GM18499 (cell line): Measurements from ENCODE around the gene FBRS.

ENCODE experiments used
- ATAC-seq: cut with Tn5 transposase; IDR thresholded peaks from one replicate; pipeline ENCODE4 v1.9.1; 2021; ENCODE audit warnings: moderate number of reproducible peaks; ENCODE audit not compliant: insufficient read depth, unreplicated experiment

The FBRS gene

DNA sequence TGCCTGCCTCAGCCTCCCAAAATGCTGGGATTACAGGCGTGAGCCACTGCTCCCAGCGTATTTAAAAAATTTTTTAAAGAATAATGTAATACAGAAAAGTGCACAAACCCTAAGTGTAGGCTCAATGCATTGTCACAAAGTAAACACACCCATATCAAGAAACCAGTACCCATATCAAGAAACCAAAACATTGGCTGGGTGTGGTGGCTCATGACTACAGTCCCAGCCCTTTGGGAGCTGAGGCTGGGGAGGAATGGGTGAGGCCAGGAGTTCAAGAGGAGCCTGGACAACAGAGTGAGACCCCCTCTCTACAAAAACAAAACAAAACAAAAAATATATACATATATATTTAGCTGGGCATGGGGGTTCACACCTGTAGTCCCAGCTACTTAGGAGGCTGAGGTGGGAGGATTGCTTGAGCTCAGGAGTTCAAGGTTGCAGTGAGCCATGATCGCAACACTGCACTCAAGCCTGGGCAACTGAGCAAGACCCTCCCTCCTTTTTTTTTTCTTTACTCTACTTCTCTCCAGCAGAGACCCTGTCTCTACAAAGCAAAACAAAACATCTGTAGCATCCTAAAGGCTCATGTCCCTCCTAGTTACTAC, 16.8 kb upstream of the FBRS start:
- ATAC-seq: no peak

DNA sequence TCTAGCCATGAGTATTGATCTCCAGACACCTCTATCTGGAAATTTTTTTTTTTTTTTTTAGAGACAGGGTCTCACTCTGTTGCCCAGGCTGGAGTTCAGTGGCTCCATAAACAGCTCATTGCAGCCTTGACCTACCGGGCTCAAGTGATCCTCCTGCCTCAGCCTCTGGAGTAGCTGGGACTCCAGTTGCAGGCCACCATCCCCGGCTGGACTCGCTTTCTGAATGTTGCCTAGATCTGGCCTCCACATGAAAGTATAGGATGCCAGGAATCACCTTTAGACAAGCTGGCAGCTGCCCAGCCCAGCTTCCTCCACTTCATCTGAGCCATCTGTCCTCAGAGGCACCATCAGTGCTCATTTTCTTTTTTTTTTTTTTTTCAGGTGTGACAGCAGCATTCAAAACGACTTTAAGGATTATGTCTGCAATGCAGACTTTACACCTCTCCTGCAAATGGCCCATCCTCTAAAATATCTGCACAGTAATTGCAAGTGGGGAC, 13.8 kb upstream of the FBRS start:
- no peak for ATAC-seq

DNA sequence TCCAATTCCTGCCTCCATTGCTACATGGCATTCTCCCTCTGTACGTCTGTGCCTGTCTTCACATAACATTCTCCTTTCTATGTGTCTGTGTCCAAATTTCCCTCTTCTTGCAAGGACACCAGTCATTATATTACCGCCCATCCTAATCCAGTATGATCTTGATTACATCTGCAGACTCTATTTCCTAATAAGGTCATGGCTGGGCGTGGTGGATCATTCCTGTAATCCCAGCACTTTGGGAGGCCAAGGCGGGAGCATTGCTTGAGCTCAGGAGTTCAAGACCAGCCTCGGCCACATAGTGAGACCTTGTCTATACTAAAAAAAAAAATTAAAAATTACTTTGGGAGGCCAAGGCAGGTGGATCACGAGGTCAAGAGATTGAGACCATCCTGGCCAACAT, 12.5 kb upstream of the FBRS start:
- ATAC-seq: no peak

DNA sequence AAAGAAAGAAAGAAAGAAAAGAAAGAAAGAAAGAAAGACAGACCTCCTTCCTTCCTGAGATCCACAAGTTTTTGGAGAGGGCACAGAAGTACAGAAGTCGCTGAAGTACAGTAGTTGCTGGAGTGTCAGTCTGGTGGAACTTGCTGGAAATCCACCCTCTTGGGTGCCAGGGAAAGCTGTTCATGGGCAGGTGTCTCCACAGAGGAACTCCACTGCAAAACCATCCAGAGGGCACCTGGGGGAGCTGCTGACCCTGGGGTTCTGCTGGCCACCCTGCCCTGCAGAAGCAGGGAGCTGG, 11.0 kb upstream of the FBRS start:
- ATAC-seq: no peak

DNA sequence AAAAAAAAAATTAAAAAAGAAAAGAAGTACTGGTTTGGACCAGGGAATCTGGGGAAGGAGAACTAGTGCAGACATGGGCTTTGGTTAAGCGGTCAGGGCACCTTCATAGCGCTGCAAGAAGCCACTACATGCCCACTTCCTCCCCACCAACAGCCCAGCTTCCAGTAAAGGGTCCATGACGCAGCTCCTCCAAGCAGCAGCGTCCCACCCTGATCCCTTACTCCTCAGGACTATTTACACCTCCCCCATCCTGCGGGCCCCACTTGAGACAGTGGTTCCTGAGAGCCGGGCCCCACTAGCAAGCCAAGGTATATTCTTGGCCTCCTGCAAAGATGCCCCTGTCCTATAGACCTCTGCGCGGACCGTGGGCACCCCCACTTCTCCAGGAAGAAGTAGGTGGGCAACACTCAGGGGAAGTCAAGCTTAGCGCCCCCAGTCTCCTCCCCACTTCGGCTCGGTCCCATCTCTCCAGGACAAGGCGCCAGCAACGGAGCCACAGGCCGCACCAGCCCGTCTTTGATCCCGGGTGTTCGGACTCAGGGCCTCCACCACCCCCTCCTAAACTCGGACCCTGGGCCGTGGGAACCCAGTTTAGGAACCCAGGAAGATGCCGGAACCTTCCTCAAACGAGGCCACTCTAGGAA, 8.4 kb upstream of the FBRS start:
- ATAC-seq: no peak

DNA sequence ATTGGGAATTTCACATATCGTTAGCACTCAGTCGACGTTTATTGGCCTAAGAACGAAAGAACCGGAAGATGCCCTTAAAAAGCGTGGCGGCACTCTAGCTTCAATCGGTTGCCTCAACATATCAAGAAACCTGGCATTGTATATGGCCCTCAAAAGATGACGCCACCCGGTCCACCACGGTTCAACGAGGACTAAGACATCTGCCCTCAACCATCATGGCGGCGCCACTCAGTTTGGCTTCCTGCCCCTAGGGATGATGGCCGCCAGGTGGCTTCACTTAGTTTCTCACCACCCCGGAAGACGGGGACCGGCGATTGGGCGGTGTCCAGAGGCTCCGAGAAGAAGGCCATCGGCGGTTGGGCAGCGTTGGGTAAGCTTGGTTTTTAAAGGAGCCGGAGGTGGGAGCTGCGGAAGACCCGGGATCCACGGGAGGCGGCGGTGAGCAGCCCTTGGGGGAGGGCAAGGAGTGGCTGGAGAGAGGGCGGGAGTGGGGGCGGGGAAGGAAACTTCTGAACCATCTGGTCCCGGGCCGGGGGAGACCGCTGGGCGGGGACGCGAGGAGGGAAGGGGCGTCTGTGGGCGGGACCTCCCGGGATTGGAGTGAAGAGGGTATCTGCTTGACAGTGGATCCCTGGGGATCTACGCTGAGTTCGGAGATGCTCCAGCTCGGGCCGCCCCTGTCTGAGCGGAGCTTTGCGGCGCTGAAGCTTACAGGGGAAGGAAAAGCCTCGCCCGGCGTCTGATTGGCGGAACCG, 7.7 kb upstream of the FBRS start, which contains the start of gene PRR14:
TSS of gene PRR14 (plus strand) at position 592 of the 755 bp plus-strand sequence. CDS start 686 bp downstream, outside the sequence.
- peak; percentile 67 for ATAC-seq

DNA sequence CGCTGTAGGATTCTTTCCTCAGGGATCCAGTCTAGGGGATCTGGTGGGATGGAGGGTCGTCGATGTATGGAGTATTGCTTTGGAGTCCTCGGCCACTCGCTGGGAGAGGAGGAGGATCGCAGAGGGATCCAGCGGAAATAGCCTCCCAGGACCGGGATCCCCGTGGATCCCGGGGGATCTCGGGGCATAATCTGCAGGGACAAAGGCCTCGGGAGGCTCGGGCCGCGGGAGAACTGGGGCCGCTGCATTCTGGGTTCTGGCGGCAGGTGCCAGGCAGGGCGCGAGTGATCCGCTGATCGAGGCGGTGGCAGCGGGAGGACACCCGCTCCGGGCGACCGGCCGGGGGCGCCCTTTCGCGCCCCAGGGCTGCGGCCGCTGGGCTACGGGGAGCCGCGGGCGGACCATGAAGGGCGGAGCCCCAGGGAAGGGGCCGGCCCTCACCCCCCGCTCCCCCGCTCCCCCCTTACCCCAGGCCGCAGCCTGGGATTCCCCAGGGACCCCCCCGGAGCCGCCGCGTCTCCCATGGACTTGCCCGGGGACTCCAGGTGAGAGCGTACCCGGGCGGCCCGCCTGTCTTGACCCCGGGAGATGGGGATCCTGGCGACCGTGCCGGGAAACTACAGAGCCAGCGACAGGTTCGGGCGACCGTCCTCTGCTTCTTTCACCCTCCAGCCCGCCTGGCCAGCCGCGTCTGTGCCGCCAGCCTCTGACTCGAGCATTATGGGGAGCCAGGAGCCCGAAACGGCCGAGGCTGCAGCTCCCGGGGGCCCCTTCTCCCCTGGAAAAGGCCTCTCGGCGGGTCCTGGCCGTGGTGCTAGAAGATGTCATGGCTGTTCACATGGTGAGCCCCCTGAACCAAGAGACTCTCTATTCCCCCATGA, 6.9 kb upstream of the FBRS start:
- ATAC-seq: no peak

DNA sequence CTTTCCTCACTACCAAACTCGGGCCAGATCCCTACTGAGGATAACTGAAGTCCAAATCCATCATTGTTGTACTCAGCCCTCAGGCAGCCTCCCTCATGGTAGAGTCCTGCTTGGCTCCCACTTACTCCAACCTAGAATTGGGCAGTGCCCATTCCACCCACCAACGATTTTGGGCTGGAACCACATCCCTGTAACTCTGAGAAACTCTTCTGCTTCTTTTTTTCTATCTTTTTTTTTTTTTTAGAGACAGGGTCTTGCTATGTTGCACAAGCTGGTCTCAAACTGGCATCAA, 6.3 kb upstream of the FBRS start:
- ATAC-seq: no peak

DNA sequence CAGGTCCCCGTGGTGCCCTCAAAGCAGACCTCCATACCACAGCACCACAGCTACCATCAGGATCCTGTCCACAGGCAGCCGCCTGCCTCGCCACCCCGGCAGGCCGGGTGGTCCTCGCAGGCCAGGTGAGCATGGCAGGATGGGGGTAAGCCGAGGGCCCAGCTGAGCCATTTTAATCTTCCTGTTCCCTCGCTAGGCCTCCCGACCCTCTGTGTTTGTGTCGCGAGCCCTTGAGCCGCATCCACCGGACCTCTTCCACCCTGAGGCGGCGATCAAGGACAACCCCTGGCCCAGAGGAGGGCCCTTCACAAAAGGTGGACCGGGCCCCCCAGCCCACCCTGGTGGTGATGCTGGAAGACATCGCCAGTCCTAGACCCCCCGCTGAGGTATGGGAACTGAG, 5.5 kb upstream of the FBRS start:
- ATAC-seq: no peak

DNA sequence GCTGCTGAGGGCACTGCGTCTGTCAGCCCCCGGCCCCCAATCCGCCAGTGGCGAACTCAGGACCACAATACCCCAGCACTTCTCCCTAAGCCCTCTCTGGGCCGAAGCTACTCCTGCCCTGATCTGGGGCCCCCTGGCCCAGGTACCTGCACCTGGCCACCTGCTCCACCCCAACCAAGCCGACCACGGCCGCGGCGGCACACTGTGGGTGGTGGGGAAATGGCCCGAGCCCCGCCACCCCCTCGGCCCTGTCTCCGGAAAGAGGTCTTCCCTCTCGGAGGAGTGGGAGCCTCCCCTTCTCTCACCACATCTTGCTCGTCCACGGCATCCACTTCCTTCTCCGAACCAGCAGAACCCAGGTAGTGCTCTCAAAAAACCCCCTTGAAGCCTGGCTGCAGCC, 3.4 kb upstream of the FBRS start:
- no peak for ATAC-seq

DNA sequence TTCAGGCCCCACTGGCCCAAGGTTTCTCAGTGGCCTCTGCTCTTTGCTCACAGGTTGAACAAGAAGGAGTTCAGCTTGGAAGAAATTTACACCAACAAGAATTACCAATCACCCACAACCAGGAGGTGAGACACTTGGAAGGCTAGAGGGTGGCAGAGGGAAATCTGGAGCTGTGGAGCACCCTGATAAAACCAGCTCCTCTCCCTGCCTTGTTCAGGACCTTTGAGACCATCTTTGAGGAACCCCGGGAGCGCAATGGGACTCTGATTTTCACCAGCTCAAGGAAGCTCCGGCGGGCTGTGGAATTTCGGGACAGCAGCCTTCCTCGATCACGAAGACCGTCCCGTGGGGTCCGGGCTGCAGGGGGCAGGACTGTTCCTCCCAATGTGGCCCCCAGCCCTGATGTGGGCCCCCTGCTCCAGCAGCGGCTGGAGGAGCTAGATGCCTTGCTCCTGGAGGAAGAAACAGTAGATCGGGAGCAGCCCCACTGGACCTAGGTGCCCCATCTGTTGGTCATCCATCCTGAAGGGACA, 2.4 kb upstream of the FBRS start:
- ATAC-seq: no peak

DNA sequence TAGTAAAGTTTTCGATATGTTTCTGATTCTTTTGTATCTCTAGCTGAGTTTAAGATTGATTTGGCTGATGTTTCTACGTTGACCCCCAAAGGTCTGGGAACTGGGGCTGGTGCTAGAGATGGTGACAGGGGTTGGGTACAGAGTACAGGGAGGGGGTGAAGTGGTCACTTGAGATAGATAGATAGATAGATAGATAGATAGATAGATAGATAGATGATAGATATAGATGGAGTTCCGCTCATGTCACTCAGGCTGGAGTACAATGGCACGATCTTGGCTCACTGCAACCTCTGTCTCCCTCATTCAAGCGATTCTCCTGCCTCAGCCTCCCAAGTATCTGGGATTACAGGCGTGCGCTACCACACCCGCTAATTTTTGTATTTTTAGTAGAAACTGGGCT, 1.8 kb upstream of the FBRS start:
- no peak for ATAC-seq

DNA sequence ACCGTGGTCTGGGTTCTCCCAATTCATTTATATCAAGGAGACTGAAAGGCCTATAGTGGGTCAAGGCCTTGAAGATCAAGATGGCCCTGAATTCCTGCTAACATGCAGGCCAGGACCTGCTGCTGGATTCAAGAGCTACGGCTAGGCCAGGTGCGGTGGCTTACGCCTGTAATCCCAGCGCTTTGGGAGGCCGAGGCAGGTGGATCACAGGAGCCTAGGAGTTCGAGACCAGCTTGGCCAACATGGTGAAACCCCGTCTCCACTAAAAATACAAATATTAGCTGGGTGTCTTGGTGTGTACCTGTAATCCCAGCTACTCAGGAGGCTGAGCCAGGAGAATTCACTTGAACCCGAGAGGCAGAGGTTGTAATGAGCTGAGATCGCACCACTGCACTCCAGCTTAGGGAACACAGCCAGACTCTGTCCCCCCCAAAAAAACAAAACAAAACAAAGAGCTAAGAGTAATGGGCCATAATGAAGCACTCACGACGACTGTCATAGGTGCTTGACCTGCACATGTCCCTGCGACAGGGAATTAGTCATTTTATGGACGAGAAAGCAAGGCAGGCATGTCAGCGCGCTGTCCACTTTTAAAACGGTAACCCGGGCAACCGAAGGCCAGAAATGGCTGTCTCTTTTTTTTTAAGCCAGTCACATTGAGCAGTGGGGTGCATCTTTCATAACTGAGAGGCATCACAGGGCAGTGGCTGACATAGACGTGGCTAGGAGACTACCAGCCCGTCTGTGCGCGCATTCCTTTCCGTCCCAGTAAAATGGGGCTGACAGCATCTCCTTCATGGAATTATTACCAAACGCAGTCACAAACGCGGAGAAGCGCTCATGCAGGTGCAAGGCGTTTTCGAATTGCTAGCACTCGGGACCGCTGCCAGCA, 1.0 kb upstream of the FBRS start:
- ATAC-seq: no peak

DNA sequence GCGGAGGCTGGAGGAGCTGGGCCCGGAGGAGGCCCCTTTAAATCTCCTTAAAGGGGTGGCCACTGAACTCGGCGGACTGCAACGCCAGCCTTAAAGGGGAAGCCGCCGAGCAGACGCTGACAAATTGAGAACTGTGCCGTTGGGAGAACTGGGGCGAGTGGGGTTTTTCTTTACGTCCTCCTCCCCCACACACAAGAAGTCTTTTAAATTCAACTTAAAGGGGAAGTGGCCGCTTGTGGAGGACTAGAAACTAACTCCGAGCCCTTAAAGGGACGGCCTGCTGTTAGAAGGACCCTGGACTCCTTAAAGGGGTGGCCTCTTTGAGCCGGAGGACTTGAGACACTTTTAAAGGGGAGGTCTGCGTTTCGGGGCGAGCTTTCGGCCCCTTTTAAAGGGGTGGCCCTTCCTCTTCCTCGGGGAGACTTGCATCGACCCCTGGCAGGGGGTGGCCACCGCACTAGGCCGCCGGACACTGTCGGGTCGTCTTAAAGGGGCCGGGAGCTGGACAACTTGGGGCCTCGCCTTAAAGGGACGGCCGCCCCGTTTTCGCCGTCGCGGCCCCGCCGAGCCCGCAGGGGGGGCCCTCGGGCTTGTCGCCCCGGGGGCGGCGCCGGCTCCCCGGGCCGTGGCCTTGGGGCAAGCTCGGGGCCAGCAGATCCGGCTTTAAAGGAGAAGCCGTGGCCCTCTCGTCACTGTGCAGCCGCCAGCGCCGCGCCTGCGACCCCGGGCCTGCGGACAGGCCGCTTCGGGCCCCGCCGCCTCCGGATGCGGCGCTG, 688 bp downstream of the FBRS start:
- ATAC-seq: peak; percentile 29

DNA sequence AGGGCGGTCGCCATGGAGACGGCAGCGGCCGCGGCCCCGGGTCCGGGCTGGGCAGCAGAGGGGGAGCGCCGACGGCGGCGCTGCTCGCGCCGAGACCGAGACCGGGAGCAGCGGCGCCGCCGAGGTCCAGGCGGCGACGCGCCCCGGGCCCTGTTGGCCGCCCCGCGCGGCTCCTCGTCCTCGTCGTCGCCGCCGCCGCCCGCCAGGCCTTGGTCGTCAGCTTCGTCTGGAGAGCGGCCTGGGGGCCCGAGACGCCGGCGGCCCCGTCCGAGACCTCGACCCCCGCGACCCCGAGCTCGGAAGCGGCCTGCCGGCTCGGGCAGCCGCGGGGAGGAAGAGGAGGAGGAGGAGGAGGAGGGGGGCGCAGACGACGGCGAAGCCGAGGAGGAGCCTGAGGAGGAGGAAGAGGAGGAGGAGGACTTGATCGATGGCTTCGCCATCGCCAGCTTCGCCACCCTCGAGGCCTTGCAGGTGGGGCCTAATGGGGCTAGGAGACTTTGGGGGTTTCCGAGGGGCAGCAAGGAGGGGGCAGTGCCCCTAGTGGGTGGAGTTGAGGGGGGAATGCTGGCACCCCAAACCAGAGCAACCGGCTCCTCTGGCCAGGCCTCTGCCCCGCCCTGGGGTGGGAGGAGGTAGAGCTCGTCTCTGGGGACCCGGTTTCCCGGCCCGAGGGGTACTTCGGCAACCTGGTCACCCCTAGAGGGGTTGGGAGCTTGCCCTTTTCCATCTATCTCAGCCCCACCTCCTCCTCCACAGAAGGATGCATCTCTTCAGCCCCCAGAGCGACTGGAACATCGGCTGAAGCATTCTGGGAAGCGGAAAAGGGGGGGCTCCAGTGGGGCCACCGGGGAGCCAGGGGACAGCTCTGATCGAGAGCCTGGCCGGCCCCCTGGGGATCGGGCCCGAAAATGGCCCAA, 1.5 kb downstream of the FBRS start:
- no peak for ATAC-seq

DNA sequence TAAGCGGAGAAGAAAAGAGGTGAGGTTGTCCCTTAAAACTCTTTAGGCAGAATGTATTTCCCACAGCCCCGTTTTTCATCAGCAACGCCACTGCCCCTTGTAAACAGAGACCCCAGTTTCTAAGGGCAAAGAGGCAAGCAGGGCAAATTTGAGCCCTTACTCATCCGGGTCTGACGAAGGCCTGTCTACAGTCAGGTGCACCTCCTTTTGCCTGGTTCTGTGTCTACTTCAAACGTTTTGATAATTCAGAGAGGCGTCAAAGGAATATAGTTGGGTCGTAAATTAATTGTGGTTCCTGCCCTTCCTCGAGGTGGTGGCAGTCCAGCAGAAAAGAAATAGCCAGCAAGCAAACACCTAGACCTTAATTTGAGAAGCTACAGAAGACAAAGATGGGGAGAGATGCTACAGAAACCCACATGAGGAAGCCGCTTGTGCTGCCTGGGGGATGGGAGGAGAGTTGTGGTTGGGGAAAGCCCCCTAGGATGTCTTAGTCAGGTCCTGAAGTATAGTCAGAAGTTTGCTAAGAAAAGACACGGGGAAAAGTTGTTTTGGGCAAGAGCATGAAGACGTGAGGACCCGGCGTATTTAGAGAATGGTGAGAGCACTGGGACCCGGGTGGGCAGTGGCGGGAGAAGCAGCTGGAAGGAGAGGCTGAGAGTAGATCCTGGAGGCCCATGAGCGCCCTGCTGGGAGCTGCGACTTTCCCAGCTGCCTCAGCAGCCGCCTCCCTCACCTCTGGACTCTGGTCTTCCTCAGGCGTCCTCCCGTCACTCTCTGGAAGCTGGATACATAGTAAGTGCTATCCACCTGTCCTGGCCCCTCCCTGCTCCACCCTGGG, 2.4 kb downstream of the FBRS start:
- no peak for ATAC-seq

DNA sequence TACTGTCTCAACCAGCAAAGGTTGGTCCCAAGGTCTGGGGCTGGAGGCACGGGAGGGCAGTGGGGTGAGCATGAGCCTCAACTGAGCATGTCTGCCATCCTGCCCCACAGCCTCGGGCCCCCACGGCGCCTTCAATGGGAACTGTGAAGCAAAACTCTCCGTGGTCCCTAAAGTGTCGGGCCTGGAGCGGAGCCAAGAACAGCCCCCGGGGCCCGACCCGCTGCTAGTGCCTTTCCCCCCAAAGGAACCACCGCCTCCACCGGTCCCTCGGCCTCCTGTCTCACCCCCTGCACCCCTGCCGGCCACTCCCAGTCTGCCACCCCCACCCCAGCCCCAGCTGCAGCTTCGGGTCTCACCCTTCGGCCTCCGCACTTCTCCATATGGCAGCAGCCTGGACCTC, 4.2 kb downstream of the FBRS start:
- no peak for ATAC-seq
